Neural progenitor cell (in vitro differentiated cells): ENCODE data around the gene HES4.

Source experiments
- CTCF ChIP-seq: fragments of 200-600 bp; sonication (generic); IDR thresholded peaks from 2 replicates; pipeline ENCODE4 v1.5.1; 2017; ENCODE audit warnings: antibody characterized with exemption, mild to moderate bottlenecking
- EZH2 ChIP-seq: fragments of 200-600 bp; sonication (generic); IDR thresholded peaks from 2 replicates; pipeline ENCODE4 v1.6.1; 2017; ENCODE audit warnings: antibody characterized with exemption, mild to moderate bottlenecking, moderate library complexity

- TF ChIP-seq CTCF (no peak), EZH2 (no peak)
These were observed 44.7 kb upstream of the HES4 start for GRCh38 chr1:1044455-1045078.
